A549 (cell line): ENCODE results near the gene ERO1A.

Experiments used
- CEBPB ChIP-seq, 2 experiments: fragments of >200 bp in 1 of 2; sonication (Bioruptor Twin) in 1 of 2; formaldehyde crosslinking in 1 of 2; IDR thresholded peaks; 2 replicates each; pipeline ENCODE4 v1.6.1; 2012 to 2016
- CTCF ChIP-seq: fragments of >200 bp; sonication (Bioruptor Twin); formaldehyde crosslinking; IDR thresholded peaks from 3 replicates; pipeline ENCODE4 v1.5.1; 2016
- FOSL2 ChIP-seq, 2 experiments: fragments of 450-650 bp in 1 of 2; fragments of >200 bp in 1 of 2; sonication (Bioruptor Twin) in 1 of 2; formaldehyde crosslinking; IDR thresholded peaks; 2 replicates each; pipeline versions ENCODE4 v1.5.0 to v1.6.1; 2016 to 2020; ENCODE audit warnings: mild to moderate bottlenecking in 1 of 2, moderate library complexity in 1 of 2
- POLR2A ChIP-seq: IDR thresholded peaks from 2 replicates; pipeline ENCODE4 v1.6.1; 2012; ENCODE audit warnings: mild to moderate bottlenecking, low read length
- REST ChIP-seq: fragments of 200-600 bp; sonication (generic); IDR thresholded peaks from 2 replicates; pipeline ENCODE4 v1.6.1; 2016; ENCODE audit warnings: antibody characterized with exemption, mild to moderate bottlenecking, moderate library complexity
- SREBF2 ChIP-seq: fragments of 450-650 bp; IDR thresholded peaks from 2 replicates; pipeline ENCODE4 v1.6.1; 2014; ENCODE audit warnings: mild to moderate bottlenecking, moderate library complexity

- TF ChIP-seq CTCF (no peak), POLR2A (no peak), SREBF2 (no peak), CEBPB (IDR thresholded peaks at IDR 0.05) (no peak), FOSL2 (IDR thresholded peaks at IDR 0.05) (no peak), FOSL2 (CRISPR knock-in tag; IDR thresholded peaks at IDR 0.05) (no peak), REST (no peak)
Observed at GRCh38 chr14:52706286-52706685, 10.9 kb upstream of the ERO1A start.
